Mucosa of descending colon (tissue), 3 donors: ENCODE results near the gene RBM48. TPM values are rescaled to one million over a fixed set of nuclear protein-coding genes. Genes with fewer than 3 reads are reported as not detected.

Experiments used
- ATAC-seq: fragments of 200-7000 bp; cut with Tn5 transposase; one replicate; pipeline ENCODE4 v1.9.1; 2020; ENCODE audit warnings: mild to moderate bottlenecking, moderate library complexity
- DNase-seq, 3 donors: peaks; one replicate each; pipeline ENCODE4 v3.0.0-alpha.2; 2020
- H3K36me3 ChIP-seq: fragments of 200-600 bp; one replicate; pipeline ENCODE4 v1.8.0; 2021; ENCODE audit warnings: low read depth, mild to moderate bottlenecking
- H3K4me1 ChIP-seq: fragments of 200-600 bp; one replicate; pipeline ENCODE4 v1.8.0; 2021; ENCODE audit warnings: low read depth, mild to moderate bottlenecking
- H3K4me3 ChIP-seq: fragments of 200-600 bp; one replicate; pipeline ENCODE4 v1.8.0; 2021; ENCODE audit warnings: mild to moderate bottlenecking
- H3K9me3 ChIP-seq: fragments of 200-600 bp; one replicate; pipeline ENCODE4 v1.8.0; 2021; ENCODE audit warnings: mild to moderate bottlenecking
- intact Hi-C, 2 donors: fragments of 100-400 bp; cut with DNase I in 1 of 2; cut with micrococcal nuclease in 1 of 2; formaldehyde crosslinking; loops; one replicate each; pipeline versions ENCODE4 v1.11.0 to v1.11.1; 2022; cut with DNase I, micrococcal nuclease
- total RNA-seq, 3 donors: library from RNA; stranded (reverse); fragmentation: NEBNext Ultra II Directional in 2 of 3; extraction: Animal tissue kit (Norgen Biotek cat#: 25700) in 2 of 3; gene quantifications; one replicate each; pipeline versions ENCODE4 v1.2.1 to v1.2.4, GENCODE V29; 2021 to 2023
- TF ChIP-seq, protein P1 (sequence below): fragments of 200-600 bp; IDR thresholded peaks from one replicate; pipeline ENCODE4 v1.8.0; 2022; ENCODE audit warnings: antibody characterized with exemption, mild to moderate bottlenecking
- donor health status: DM: no; HTN: no; CAD: no; lungs with moderate emphysema.
- donor health status: DM: no; HTN: no; CAD: no.
- donor health status: DM: no; HTN: yes; CAD: no.

Gene RBM48
- total RNA-seq, 3 donors from 2014 or later, result 8.7 to 12.9 (median 12.3) TPM

DNA sequence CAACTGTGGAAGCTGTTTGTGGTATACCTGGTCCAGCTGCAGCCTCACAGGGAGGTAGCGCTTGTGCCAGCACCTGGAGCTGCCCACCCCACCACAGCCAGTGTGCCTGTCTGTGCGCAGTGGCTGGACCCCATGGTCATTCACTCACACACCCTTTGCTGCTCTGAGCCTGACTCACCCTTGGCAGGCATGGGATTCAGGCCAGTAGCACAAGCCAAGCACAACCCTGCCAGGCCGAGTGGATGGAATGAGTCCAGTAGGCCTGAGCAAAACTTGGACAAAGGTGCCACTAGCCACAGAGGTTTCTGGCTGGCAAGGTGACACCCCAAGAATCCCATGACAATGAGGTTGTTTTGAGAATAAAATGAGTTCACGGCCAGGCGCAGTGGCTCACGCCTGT lies 19.0 kb downstream of the RBM48 start:
- intact Hi-C loops, result no loop called here
- TF ChIP-seq, protein P1, sequence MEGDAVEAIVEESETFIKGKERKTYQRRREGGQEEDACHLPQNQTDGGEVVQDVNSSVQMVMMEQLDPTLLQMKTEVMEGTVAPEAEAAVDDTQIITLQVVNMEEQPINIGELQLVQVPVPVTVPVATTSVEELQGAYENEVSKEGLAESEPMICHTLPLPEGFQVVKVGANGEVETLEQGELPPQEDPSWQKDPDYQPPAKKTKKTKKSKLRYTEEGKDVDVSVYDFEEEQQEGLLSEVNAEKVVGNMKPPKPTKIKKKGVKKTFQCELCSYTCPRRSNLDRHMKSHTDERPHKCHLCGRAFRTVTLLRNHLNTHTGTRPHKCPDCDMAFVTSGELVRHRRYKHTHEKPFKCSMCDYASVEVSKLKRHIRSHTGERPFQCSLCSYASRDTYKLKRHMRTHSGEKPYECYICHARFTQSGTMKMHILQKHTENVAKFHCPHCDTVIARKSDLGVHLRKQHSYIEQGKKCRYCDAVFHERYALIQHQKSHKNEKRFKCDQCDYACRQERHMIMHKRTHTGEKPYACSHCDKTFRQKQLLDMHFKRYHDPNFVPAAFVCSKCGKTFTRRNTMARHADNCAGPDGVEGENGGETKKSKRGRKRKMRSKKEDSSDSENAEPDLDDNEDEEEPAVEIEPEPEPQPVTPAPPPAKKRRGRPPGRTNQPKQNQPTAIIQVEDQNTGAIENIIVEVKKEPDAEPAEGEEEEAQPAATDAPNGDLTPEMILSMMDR, result no peak
- H3K9me3 ChIP-seq, result no peaks in the 10 kb centered on the region
- H3K4me1 ChIP-seq, result no peaks in the 10 kb centered on the region
- ATAC-seq, result no peak
- H3K36me3 ChIP-seq, result no peaks in the 10 kb centered on the region
- H3K4me3 ChIP-seq, result no peak overlapping the region
- DNase-seq, result no peak

DNA sequence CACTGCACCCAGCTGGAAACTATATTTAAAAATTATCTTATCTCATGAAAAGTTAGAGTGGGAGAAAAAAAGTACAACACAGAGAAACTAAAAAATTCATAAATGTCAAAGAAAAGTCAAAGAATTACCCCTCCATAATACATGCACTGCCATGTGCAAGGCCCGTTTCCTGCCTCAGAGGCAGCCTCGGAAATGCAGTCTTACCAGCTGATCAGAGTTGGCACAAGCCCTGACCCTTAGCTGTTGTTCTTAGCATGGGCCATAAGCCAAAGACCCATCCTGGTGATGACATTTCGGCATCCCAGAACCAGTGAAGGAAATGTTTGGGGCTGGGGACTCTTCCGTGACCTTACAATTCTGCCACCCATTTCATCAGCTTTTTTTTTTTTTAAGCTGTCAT lies 21.6 kb downstream of the RBM48 start:
- TF ChIP-seq, protein P1, result no peak
- Histone ChIP-seq H3K4me1 (no peaks in the 10 kb centered on the region), H3K9me3 (no peaks in the 10 kb centered on the region), H3K36me3 (no peaks in the 10 kb centered on the region), H3K4me3 (no peak overlapping the region)
- intact Hi-C loops, result no loop called here
- no peak for ATAC-seq
- DNase-seq, result no peak

DNA sequence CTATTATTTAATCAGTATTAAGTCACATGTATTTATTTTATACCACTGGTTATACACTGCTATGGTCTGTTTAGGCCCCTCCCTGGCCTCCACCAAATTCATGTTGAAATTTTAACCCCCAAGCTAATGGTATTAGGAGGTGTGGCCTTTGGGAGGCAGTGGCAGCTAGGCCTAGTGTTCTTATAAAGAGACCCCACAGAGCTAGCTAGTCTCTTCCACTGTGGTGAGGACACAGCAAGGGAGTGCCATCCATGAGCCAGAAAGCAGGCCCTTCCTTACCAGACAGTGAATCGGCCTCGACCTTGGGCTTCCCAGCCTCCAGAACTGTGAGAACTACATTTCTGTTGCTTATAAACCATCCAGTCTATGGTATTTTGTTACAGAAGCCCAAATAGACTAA lies 28.7 kb downstream of the RBM48 start:
- Histone ChIP-seq H3K4me3 (no peak overlapping the region), H3K9me3 (no peaks in the 10 kb centered on the region), H3K4me1 (no peaks in the 10 kb centered on the region), H3K36me3 (no peaks in the 10 kb centered on the region)
- intact Hi-C loops, result no loop called here
- TF ChIP-seq, protein P1, result no peak
- no peak for DNase-seq
- ATAC-seq, result no peak

DNA sequence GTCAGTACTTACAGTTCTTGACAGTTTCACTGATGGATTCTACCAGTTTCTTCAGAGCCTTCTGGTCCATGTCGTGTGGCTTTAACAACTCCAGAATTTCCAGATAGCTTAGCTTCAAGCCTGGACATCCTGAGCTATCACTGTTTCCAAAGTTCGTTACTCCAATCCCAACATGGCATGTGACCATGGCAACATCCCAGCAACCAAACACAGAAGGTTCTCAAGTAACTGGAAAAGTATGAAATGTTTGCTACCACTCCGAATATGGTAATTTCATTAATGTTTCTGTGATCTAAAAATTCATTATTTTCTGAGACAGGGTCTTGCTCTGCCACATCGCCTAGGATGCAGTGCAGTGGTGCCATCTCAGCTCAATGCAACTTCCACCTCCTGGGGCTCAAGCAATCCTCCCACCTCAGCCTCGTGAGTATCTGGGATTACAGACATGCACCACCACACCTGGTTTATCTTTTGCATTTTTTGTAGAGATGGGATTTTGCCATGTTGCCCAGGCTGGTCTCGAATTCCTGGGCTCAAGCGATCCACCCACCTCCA lies 29.3 kb downstream of the RBM48 start:
- Histone ChIP-seq H3K4me1 (no peaks in the 10 kb centered on the region), H3K9me3 (no peaks in the 10 kb centered on the region), H3K4me3 (no peak overlapping the region), H3K36me3 (no peaks in the 10 kb centered on the region)
- ATAC-seq (no peak), DNase-seq (no peak)
- intact Hi-C loops, result no loop called here
- TF ChIP-seq, protein P1, result no peak

DNA sequence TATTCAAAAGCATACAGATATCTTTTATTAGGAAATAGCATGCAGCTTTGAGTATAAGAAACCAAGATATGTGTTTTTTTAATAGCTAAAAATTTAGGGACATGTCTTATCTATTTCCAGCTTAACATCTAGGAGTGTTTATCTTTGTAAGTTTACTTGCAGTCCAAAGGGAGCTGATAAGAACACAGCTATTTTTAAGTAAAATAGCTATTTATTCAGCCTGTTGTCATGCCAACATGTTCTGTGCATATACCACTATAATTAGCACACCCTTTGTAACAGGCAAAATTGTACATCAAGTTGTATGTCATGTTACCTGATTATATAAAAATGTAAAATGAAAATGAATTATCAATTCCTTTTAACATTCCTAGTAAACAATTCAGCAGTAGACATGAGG lies 32.0 kb downstream of the RBM48 start:
- no peaks in the 10 kb centered on the region for H3K9me3 ChIP-seq
- no peak overlapping the region for H3K4me3 ChIP-seq
- peaks cover 4% of the 10 kb centered on the region for H3K36me3 ChIP-seq
- no peak for DNase-seq
- no peak for ATAC-seq
- TF ChIP-seq, protein P1, result no peak
- intact Hi-C loops, result no loop called here
- no peaks in the 10 kb centered on the region for H3K4me1 ChIP-seq

DNA sequence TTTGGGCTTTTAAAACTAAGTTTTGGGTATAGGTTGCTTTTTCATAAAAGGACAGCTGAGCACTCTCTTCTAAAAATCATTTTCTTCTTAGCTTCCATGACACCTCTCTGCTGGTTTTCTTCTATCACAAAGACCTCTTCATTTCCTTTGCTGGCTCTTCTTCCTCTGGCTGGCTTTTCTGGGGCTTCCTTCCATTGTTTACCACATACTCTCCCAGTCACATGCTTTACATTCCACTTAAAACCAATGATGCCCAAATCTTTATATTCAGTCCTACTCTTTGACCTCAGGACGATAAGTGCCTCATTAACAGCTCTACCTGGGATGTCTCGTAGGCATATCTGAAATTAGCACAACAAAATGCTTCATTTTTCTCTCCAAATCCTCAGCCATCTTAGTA lies 34.8 kb downstream of the RBM48 start:
- DNase-seq (no peak), ATAC-seq (no peak)
- H3K4me1 ChIP-seq, result no peaks in the 10 kb centered on the region
- intact Hi-C loops, result no loop called here
- TF ChIP-seq, protein P1, result no peak
- no peaks in the 10 kb centered on the region for H3K9me3 ChIP-seq
- no peak overlapping the region for H3K4me3 ChIP-seq
- H3K36me3 ChIP-seq, result peaks cover 4% of the 10 kb centered on the region
